Testis (tissue), 3 donors: ENCODE results near the gene SRRM1. TPM values are rescaled to one million over a fixed set of nuclear protein-coding genes. Genes with fewer than 3 reads are reported as not detected.

Source experiments
- DNase-seq: peaks from one replicate; pipeline ENCODE4 v3.0.0-alpha.2; 2019
- H3K27ac ChIP-seq, 2 donors: fragments of 200-600 bp; sonication (generic); one replicate each; pipeline ENCODE4 v1.5.1; 2019
- H3K27me3 ChIP-seq: fragments of 200-600 bp; sonication (generic); one replicate; pipeline ENCODE4 v1.5.1; 2019
- H3K36me3 ChIP-seq: fragments of 200-600 bp; sonication (generic); one replicate; pipeline ENCODE4 v1.5.1; 2017; ENCODE audit warnings: low read depth; ENCODE audit errors: missing control alignments
- H3K4me1 ChIP-seq: fragments of 200-600 bp; sonication (generic); one replicate; pipeline ENCODE4 v1.5.1; 2019
- H3K4me3 ChIP-seq, 2 donors: fragments of 200-600 bp; sonication (generic); one replicate each; pipeline ENCODE4 v1.5.1; 2017 to 2019
- H3K9me3 ChIP-seq: fragments of 200-600 bp; sonication (generic); one replicate; pipeline ENCODE4 v1.5.1; 2017
- POLR2A ChIP-seq: fragments of 450-650 bp; IDR thresholded peaks from one replicate; pipeline ENCODE4 v1.6.1; 2017; ENCODE audit warnings: antibody characterized with exemption, mild to moderate bottlenecking, moderate library complexity
- WGBS, 2 donors: methylation state at CpG; one replicate each; pipeline ENCODE4 v1.1.5; 2018; 5-methylcytosine and 5-hydroxymethylcytosine counted together
- intact Hi-C: fragments of 100-400 bp; cut with DNase I; formaldehyde crosslinking; loops from one replicate; pipeline ENCODE4 v1.15.1; 2023; ENCODE audit warnings: low total_unique reads
- polyA plus RNA-seq: library from polyadenylated mRNA; stranded (reverse); fragments of 350-450 nt; fragmentation: Illumina TruSeq; extraction: RNeasy Lipid Tissue Mini Kit (QIAGEN cat#74804); gene quantifications from one replicate; pipeline ENCODE4 v1.2.3, GENCODE V29; 2014; ENCODE audit warnings: low read depth, low replicate concordance; ENCODE audit not compliant: insufficient read depth
- total RNA-seq, 2 donors: library from RNA; depleted of rRNA; stranded (reverse); fragments of >200 nt; gene quantifications; one replicate each; pipeline ENCODE4 v1.2.3, GENCODE V29; 2016
- TF ChIP-seq, protein P1 (sequence below), 3 experiments: fragments of 450-650 bp in 2 of 3; fragments of 200-600 bp in 1 of 3; sonication (generic) in 1 of 3; IDR thresholded peaks; one replicate each; pipeline ENCODE4 v1.5.1; 2016 to 2019; ENCODE audit warnings: antibody characterized with exemption in 3 of 3, mild to moderate bottlenecking in 2 of 3, moderate library complexity in 1 of 3

Gene SRRM1
- total and polyA plus RNA-seq, 3 donors from 2014 or later: 91.0 to 235 (median 193) TPM

DNA sequence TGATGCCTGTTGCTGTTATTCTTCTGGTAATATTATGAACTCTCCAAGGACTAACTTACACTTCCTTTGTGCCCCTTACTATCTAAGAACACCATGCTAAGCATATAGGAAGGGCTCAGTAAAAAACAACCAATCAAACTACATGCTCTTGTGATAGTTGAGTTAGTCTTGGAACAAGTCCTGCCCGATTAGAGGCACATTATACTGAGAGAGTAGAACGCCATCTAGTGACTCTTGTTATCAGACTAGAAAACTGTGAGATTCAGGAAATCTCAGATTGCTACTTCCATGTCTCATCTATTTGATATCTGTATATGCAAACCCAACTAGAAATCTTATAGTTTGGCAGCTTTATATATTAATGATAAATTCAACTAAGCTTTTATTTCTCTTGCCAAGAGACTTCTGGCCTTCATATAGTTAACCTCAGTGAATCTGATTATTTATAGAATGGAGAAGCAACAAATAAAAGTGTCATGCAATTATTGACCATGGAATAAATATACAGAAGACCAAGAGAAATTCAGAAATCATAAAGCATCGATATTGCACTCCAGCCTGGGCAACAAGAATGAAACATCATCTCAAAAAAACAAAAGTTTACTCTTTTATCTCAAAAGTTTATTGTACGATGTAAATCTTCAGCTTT lies 7.8 kb upstream of the SRRM1 start:
- H3K27ac ChIP-seq: no peak overlapping the region
- no peak for DNase-seq
- intact Hi-C loops: no loop called here
- 37 to 39% methylated on average over 4 of the region's 4 CpGs for WGBS, 2 donors
- H3K4me1 ChIP-seq: no peaks in the 10 kb centered on the region
- no peak for TF ChIP-seq POLR2A
- TF ChIP-seq, protein P1, sequence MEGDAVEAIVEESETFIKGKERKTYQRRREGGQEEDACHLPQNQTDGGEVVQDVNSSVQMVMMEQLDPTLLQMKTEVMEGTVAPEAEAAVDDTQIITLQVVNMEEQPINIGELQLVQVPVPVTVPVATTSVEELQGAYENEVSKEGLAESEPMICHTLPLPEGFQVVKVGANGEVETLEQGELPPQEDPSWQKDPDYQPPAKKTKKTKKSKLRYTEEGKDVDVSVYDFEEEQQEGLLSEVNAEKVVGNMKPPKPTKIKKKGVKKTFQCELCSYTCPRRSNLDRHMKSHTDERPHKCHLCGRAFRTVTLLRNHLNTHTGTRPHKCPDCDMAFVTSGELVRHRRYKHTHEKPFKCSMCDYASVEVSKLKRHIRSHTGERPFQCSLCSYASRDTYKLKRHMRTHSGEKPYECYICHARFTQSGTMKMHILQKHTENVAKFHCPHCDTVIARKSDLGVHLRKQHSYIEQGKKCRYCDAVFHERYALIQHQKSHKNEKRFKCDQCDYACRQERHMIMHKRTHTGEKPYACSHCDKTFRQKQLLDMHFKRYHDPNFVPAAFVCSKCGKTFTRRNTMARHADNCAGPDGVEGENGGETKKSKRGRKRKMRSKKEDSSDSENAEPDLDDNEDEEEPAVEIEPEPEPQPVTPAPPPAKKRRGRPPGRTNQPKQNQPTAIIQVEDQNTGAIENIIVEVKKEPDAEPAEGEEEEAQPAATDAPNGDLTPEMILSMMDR (IDR thresholded peaks at IDR 0.05): peak in 2 of 3 experiments; percentile 23 to 39
- no peaks in the 10 kb centered on the region for H3K27me3 ChIP-seq
- no peaks in the 10 kb centered on the region for H3K9me3 ChIP-seq
- no peaks in the 10 kb centered on the region for H3K36me3 ChIP-seq
- no peak overlapping the region for H3K4me3 ChIP-seq

DNA sequence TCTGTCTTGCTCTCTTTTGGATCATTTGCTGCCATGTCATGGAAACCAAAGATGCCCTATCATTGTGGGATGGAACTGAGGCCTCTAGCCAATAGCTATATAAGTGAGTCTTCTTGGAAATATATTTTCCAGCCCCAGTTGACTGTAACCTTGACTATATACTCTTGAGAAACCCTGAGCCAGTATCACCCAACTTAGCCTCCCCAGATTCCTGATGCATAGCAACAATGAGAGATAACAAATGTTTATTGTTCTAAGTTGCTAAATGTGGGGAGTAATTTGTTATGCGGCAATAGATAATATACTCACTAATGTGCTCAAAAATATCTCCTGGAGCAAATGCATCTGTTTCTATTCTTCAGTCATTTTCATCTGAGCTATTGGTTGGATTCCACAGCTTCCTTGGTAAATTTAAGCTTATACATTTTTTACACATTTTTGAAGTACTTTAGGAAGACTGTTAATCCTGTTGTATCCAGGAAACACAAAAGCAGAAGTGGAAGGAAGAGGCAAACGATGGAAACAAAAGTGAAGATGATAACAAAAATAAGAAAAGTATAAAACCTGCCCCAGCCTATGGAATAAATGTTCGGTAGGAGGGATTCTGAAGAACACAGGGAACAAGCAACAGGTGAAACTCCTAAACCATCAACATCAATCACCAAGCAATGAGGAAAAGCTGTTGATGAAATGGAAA lies 6.3 kb upstream of the SRRM1 start:
- TF ChIP-seq POLR2A: no peak
- TF ChIP-seq, protein P1 (IDR thresholded peaks at IDR 0.05): no peak
- WGBS, 2 donors: 57% methylated on average over 3 of the region's 3 CpGs
- no peaks in the 10 kb centered on the region for H3K27me3 ChIP-seq
- DNase-seq: no peak
- peaks cover 7% of the 10 kb centered on the region for H3K4me1 ChIP-seq
- no peak overlapping the region for H3K27ac ChIP-seq
- no peaks in the 10 kb centered on the region for H3K9me3 ChIP-seq
- H3K36me3 ChIP-seq: no peaks in the 10 kb centered on the region
- intact Hi-C loops: no loop called here
- H3K4me3 ChIP-seq: no peak overlapping the region

DNA sequence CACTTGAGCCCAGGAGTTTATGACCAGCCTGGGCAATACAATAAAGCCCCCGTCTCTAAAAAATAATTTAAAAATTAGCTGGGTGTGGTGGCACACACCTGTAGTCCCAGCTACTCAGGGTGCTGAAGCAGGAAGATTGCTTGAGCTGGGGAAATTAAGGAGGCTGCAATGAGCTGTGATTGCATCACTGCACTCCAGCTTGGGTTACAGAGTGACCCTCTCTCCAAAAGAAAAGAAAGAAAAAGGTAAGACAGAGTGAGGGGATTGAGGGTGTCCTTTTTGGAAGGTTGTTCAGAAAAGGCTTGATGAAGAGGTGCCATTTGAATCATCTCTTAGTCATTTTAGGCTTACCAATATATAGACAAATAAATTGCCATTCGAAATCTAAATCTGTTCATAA lies 4.0 kb upstream of the SRRM1 start:
- Histone ChIP-seq H3K9me3 (no peaks in the 10 kb centered on the region), H3K36me3 (no peaks in the 10 kb centered on the region), H3K27ac (no peak overlapping the region), H3K4me3 (no peak overlapping the region), H3K27me3 (no peaks in the 10 kb centered on the region), H3K4me1 (peaks cover 8% of the 10 kb centered on the region)
- 87 to 93% methylated on average over 2 of the region's 2 CpGs for WGBS, 2 donors
- TF ChIP-seq, protein P1 (IDR thresholded peaks at IDR 0.05): no peak
- TF ChIP-seq POLR2A: no peak
- intact Hi-C loops: no loop called here
- no peak for DNase-seq

DNA sequence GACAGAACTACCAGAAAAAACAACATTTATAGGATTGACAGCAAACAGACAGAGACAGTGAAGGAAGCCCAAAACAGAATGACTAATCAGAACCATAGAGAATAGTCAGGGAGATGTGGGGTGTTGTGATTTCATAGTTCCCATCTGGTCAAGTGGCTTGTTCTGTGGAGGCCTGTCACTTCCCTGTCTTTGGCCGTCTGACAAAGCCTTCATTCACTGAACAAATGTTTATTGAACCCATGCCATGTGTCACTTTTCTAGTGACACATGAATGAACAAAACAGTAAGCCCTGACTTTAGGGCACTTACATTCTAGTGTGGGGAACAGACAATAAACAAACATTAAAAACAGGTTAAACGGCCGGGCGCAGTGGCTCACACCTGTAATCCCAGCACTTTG lies 3.2 kb upstream of the SRRM1 start:
- no peak for TF ChIP-seq POLR2A
- TF ChIP-seq, protein P1 (IDR thresholded peaks at IDR 0.05): no peak
- Histone ChIP-seq H3K36me3 (no peaks in the 10 kb centered on the region), H3K27ac (no peak overlapping the region), H3K27me3 (no peaks in the 10 kb centered on the region), H3K4me3 (no peak overlapping the region), H3K9me3 (no peaks in the 10 kb centered on the region), H3K4me1 (peaks cover 16% of the 10 kb centered on the region)
- intact Hi-C loops: no loop called here
- 75 to 83% methylated on average over 4 of the region's 4 CpGs for WGBS, 2 donors
- no peak for DNase-seq
